SH-SY5Y (cell line): ENCODE data around the gene ADGRL3.

Source experiments
- GATA2 ChIP-seq: IDR thresholded peaks from 2 replicates; pipeline ENCODE4 v1.6.1; 2011; ENCODE audit warnings: mild to moderate bottlenecking, low read depth, low read length
- GATA3 ChIP-seq: IDR thresholded peaks from 2 replicates; pipeline ENCODE4 v1.6.1; 2011; ENCODE audit warnings: low read depth, mild to moderate bottlenecking, low read length, moderate library complexity

DNA sequence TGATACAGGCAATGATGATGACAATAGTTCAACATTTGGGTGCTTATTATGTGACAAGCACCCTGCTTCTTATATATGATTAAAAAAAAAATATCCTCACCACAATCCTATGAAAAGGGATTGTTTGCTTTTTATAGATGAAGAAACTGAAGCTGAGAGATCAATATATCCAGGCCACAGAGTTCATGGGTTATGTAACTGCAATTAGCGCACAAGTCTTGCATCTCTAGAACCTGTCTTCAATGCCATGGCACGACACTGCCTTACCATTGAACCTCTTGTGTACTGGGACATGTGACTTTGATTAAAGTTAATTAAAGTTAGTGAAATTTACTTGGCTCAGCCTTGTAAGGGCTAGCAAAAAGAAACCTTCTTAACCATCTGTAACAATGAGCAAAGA lies 599.7 kb downstream of the ADGRL3 start:
- no peak for TF ChIP-seq GATA2
- no peak for TF ChIP-seq GATA3
